CD4-positive, alpha-beta T cell treated with Interleukin-10 for 1 hour (primary cell): ENCODE data around the gene SYPL1.
"Not testable (repeated sequence)": the region's sequence is repeated elsewhere in the genome, so short reads cannot be mapped to it uniquely, and the experiment has no call there.

Source experiments
- DNase-seq: peaks from one replicate; pipeline ENCODE4 v3.0.0-alpha.2; 2020

Gene SYPL1

DNA sequence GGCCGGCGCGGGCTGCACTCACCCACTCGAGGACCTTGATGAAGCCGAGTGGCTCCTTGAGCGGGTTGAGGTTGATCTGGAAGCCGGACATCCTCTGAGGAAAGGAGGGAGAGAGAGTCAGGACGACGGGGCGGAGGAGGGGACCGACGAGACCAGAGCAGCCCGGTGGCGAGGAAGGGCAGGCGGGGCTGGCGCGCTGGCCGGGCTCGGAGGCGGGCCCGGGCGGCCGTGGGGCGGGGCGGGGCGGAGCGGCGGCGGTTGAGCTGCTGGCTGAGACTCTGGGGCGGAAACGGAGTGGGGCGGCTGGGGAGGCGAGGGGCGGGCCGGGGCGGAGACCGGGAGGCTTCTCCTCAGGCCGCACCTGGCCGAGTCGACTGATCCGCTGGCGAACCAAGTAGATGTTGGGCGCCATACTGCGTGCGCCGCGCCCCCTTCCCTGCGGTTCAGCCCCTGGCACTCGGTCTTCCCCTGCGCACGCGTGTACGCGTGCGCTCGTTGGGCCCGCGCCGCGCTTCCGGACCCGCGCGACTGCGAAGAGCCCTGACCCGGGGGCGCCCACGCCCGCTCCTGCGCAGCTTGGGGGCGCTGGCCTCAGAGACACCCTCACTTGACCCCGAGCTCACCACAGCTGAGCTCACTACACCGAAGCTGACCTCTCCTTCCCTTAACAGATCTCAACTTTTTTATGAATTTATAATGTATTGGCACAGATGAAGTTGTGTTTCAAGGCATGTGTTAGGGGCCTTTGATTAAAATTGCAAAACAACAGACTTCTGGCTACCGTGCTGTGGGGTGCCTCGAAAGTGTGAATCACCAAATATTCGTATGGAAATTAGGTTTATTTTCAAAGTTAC lies at the start of gene SYPL1:
SYPL1 (minus strand) TSS at position 195 of the 854 bp plus-strand sequence; CDS start at position 91, 104 bp downstream.
- DNase-seq: peak; percentile 94

DNA sequence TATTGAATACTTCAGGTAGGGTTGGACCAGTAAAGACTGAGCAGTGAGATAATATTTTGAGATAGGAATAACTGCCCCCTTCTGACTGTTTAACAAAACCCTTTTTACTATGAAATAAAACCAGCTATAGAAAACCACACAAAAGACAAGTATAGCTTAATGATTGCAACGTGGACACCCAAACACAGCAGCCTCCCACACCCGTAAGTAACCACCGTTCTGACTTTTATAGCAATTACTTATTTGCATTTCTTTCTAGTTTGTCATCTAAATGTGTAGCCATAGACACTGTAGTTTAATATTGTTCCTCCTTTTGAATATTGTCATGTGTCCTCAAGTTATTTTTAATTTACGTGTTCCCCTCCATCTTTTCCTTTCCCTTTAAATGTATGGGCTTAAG lies 42.9 kb upstream of the SYPL1 start:
- no peak for DNase-seq

DNA sequence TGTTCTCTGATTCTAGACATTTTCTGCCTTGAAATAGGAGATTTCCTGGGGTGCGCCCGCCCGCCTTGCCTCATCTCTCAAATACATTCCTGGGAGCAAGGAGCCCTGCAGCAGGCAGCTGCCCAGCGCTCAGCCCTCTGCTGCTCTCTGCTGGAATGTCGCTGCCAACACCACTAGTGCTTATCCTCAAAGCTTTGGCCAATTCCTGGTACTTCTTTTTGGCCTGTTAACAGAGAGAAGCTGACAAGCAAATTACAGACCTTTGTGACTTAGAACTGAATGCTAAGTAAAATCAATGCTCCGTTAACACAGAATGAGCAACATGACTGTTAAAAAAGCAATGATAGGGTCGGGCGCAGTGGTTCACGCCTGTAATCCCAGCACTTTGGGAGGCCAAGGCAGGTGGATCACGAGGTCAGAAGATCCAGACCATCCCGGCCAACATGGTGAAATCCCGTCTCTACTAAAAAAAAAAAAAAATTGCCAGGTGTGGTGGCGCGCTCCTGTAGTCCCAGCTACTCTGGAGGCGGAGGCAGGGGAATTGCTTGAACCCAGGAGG lies 41.9 kb upstream of the SYPL1 start:
- DNase-seq: peak; percentile 77

DNA sequence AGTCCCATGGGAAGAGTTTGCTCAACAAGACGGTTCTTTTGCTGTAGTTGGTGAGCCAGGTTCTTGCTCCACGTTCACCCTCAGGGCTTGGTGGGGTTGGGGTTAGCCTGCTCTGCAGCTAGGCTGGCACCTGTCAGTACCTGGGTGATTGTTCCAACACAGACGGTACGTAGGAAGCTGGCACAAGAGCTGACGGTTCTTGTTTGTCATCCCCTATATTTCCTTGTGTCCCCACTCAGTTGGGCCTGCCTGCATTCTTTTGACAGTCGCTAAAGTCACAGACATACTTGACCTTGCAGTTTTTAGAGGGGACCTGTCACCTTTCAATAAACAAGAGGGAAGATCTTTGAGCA lies 40.2 kb upstream of the SYPL1 start:
- no peak for DNase-seq

DNA sequence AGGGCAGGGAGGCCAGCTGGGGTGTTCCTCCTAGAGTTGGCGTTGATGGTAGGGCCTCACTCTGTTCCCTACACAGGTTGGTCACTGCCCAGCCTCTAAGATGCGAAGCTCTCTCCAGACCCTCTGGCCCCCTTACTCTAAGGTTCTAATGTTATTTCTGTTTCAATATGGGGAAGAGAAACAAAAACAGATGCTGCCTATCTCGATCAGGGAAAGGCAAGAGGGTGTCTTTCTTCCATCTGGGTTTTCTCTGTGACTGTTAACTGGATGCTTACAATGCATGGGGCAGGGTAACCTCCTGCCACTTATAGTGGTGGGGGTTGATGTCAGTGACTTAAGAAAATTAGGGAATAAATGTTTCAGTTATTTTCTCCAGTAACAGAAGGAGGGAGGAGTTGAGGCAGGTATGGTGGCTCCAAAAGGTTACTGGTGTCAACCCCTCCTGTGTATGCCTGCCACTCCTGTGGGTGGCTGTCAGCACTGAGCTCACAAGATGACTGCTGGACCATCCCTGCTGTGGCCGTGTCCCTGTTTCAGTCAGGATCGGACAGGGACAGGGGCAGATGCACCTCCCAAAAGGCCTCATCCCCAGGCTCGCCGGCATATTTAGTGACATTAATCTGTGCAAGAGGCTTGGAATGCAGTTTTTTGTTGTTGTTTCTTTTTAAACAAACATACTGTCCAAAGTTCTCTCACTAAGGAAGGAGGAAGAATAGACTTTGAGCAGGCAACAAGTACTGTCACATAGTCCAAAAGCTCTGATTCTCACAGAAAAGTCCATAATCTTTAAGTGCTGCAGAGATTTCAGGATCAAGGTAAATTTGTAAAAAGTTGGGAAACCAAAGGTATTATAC lies 39.6 kb upstream of the SYPL1 start:
- DNase-seq: no peak

DNA sequence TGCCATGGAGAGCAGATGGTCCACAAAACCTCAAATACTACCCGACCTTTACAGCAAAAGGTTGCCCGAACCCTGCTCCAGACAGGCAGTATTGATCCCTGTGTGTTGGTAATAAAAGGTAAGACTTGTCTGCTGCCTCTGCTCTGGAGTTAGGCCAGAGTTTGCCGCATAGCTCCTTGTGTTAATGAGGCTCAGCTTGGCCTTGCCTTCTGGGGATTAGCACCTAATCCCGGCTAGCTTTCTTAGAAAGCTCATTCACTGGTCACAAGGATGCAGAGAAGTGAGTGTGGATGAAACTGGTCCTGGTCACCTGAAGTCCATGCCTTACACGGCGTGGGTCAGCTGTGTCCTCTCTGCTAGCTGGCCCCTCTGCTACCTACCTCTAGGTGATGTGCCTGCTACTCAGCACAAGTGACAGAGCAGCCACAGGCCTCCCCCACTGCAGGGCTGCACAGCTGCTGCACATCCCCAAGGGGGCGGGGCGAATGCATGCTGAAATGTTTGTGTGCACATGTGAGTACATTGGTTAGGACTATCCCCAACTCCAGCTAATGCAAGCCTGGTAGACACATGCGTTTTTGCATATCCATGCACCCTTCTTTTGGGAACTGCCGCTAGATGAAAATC lies 31.7 kb upstream of the SYPL1 start:
- DNase-seq: no peak

DNA sequence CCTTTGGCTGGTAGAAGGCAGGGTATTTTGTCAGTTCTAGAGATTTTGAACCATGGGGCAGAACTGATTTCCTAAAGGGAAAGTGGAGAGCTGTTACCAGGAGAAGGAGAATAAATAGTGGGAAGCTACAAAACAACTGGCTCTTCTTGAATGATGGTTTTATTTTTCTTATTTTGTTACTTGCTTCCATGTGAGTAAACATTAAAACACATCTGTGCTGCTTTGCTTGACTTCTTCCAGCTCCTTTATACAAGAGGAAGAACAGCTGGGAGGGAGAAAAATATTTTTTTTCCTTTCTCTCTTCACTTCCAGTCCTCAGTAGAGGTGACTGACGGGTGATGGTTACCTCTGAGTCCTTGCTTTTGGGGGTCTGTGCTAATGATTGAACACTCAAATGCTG lies 30.0 kb upstream of the SYPL1 start:
- DNase-seq: no peak

DNA sequence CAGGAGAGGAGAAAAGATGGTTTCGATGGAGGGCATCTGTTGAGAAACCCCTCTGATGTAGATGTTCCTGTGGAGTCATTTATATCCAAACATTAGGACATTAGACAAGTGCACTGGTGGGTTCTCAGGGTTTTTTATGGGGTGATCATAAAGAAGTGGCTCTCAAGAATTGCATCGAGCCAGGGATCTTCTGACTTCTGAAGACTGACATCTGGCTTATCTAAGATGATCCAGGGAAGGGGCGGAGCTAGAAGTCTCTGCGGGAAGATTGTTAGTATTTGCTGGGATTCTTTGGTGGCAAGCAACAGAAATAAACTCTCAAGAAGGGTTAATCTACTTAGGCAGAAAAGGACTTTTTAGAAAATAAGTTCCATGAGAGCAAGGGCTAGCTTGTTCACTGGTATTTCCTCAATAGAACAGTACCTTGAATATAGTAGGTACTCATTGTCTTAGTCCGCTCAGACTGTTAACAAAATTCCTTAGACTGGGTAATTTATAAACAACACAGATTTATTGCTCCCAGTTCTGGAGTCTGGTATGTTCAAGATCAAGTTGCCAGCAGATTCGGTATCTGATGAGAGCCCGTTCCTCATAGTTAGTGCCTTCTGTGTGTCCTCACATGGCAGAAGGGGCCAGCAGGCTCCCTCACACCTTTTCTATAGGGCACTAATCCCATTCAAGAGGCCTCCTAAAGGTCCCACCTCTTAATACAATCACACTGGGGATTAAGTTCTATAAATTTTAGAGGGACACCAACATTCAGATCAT lies 28.5 kb upstream of the SYPL1 start:
- no peak for DNase-seq

DNA sequence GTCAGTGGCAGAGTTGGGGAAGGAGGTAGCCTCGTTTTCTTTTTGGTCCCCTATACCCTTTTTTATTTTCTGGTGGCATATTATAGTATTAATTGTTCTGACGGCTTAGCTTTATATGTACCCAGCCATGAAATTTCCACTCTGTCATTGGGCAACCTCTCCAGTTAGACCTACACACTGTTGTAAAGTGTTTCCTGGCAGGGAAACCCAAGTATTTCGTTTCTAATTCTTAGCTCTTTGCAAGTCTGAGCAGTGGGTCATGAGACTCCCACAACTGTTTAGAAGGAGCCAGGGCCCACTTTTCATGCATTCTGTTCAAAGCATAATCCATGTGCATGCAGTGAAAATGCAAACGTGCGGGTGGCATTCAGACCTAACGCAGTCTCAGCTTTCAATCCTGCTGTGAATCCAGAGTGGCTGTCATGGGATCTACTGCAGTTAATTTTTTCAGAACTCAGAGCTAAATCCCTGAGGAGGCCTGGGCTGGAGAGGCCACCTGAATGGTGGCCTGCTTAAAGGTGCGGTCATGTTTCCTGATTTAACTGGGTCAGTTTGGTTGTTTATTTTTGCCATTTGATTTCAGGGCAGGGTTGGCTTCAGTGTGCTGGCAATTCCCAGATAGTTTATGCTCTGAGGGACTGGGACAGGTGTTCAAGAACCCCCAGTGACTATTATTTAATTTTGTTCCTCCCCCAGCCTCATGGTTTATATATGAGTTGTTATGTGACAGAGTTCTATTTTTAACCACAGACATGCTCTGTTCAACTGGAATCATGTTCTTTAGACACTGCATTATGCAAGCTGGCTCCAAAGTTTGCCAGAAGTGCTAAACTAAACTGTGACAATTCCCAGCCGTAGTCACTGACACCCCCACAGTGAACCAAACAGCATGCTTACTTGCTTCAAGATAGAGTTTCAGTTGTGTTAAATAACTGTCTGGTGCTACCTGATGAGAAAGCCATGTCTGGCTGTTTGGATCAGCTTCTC lies 27.4 kb upstream of the SYPL1 start:
- DNase-seq: no peak

DNA sequence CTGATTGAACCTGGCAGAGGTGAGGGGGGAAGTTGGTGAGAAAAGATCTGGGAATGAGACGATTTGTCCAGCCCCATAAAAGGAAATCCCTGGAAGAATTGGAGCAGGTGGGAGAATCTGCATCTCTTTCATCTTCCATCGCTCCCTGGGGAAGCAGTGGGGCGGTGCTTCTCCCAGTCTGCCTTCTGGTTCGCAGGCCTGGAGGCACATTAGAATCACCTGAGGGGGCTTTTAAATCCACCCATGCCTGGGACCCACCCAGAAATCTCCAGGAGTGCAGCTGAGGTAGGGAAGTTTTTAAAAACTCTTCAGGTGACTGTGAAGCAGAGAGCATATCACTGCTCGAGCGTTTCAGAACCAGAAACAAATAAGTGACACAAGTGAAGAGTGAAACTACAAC lies 26.7 kb upstream of the SYPL1 start:
- no peak for DNase-seq

DNA sequence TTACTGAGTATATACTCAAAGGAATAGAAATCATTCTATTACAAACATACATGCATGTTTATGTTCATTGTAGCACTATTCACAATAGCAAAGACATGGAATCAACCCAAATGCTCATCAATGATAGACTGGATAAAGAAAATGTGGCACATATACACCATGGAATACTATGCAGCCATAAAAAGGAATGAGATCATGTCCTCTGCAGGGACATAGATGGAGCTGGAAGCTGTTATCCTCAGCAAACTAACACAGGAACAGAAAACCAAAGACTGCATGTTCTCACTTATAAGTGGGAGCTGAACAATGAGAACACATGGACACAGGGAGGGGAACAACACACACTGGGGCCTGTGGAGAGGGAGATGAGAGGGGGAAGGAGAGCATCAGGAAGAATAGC lies 26.1 kb upstream of the SYPL1 start:
- not testable (repeated sequence) for DNase-seq

DNA sequence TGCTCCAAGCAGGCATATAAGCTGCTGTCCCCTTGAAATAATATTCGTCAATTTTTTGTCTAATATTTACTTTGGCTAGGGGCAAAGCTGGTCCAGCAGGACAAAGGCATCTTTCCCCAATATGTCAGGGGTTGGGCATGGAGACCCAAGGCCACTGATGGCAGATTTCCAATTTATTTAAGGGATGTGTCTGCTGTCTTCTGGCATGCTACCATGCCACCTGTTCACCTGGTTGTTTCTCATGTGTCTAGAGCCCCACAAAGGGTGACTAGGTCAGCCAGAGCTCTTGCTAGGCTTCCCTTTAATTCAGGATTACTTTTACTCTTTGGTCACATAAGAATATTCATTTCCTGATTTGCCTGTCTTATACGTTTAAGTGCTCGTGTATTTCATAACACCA lies 22.1 kb upstream of the SYPL1 start:
- DNase-seq: no peak

DNA sequence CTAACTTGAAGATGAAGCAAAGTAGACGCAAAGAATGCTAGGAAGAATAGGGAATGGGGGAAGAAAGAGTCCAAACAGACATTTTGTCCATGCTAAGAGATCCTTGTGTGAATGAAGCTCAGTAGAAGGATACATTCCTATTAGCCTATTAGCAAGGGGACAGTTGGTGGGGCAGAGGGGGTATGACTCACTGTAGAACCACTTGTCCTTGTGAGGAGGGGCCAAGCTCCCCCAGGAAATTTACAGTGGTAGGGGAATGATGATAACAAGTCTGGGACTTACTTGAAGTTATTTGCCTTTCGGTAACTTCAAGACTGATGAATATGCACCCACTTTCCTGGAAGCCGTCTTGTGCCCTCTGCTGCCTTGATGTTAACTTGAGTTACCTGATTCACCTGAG lies 17.2 kb upstream of the SYPL1 start:
- DNase-seq: no peak

DNA sequence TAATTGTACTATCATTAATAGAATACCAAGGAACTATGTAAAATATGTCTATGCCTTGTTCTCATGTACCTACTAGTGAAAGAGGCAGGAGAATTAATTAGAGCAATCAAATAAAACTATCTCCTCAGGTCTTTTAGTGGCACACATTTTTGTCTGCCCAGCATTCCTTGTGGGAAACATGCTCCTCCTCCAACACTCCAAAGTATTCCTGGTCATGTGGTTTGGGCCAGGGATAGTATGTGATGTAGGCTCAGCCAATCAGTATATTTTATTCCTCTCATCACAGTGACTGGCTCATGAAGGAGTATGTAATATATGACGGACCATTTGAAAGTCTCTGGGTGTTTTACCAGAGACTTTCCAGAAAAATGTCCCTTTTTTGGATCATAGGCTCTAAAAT lies 16.7 kb upstream of the SYPL1 start:
- no peak for DNase-seq

DNA sequence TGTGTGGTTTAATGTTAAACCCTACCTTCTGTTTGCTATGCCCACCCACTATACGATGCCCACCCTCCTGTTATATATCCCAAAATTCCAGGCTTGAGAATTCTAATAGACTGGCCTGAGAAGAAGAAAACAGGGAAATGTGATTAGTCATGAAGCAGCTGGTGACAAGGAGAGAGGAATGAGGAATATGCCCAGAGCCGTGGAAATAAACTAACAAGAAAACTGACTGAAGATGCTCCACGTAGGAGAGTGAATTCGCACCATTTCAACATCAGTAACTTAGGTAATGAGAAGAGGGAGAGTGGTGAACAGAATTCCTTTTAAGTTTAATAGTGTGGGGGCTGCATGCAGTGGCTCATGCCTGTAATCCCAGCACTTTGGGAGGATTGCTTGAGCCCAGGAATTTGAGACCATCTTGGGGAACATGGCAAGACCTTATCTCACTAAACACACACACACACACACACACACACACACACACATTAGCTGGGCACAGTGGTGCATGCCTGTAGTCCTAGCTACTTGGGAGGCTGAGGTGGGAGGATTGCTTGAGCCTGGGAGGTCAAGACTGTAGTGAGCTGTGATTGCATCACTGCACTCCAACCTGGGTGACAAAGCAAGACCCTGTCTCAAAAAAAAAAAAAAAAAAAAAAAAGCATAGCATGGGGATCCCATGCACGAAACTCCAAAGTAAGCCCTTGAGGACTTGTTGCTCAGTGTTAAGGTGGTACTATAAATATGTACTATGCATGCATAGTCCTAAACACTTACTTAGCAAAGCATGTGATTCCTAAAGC lies 16.1 kb upstream of the SYPL1 start:
- DNase-seq: no peak

DNA sequence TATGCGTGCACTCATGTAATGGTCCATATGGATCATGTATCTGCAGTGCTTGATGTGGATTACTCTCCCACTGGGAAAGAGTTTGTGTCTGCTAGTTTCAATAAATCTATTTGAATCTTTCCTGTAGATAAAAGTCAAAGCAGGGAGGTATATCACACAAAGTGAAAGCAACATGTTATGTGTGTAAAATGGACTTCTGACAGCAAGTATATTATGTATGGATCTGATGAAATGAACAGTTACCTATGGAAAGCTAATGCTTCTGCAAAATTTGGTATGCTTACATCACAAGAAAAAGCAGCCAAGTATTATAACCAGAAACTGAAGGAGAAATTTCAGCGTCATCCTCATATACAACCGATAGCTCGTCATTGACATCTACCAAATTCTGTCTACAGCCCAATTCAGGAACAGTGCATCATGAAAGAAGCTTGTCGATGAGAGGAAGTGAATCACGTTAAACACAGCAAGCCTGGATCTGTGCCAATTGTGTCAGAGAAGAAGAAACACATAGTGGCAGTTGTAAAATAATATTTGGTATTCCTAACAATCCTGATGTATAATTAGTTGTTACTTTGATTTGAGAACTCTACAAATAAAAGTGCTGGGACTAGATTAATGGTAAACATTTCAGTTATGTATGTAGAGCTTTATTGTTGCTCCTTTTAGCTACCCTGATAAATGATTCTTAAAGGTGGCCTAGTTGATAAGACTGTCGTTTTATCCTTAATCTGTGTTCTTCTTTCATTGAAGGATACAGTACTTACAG lies 14.2 kb upstream of the SYPL1 start:
- DNase-seq: peak; percentile 45

DNA sequence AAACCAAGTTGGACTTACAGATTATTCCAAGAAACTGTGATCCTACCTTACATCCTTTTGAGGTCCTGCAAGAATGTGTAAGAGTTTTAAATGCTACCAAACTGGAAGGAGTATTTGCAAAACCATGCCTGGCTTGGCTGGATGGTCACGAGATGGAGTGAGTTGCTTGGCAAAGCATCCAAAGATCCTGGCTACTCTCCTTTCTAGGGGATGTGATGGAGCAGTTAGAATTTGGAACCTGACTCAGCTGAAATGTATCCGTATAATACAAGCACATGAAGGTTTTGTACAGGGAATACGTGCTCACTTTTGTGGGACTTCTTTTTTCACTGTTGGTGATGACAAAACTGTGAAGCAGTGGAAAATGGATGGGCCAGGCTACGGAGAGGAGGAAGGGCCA lies 13.3 kb upstream of the SYPL1 start:
- no peak for DNase-seq

DNA sequence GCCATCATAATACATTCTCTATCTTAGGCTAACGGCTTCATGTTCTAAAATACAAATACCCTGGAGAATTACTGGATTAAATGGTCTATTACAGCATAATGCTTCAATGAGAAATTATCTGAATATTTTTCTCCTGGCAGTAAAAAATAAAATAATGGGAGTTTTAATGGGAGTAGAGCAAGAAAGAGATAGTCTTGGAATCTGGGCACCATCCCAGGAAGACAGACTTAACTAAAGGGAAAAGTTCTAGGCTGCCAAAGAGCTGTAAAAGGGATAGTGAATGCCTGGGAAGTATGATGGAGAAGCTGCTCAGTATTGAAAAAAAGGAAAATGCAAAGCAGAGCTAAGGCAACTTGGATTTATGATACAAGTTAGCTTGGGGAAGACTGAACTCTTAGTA lies 12.1 kb upstream of the SYPL1 start:
- DNase-seq: no peak

DNA sequence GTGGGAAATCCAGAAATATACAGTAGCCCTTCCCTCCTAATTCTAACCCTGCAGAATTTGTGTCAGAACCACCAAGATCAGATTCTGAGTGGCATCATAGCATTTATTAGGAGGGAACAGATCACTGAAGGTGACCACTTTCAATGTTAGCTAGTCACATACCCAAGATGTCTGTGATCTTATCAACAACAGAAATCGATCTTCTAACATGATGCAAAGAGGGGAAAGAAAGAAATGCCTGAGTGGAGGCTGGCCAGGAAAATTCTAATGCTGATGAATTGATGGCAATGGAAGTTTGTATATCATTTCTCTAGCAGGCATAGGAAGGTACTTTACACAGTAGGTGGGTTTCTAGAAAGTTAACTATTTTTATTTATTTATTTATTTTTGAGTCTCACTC lies 10.6 kb upstream of the SYPL1 start:
- no peak for DNase-seq
